Nephron (organoid): Measurements from ENCODE around the gene SMCHD1.

Experiments used
- H3K27ac Mint-ChIP-seq, 3 experiments: 2 replicates each; pipeline ENCODE4 v1.8.0; 2020; ENCODE audit warnings: mixed read lengths in 3 of 3, mild to moderate bottlenecking in 2 of 3, moderate library complexity in 1 of 3
- H3K27me3 Mint-ChIP-seq: 2 replicates; pipeline ENCODE4 v1.8.0; 2021; ENCODE audit warnings: low read depth, mild to moderate bottlenecking, moderate library complexity, mixed read lengths
- H3K36me3 Mint-ChIP-seq: 2 replicates; pipeline ENCODE4 v1.8.0; 2020; ENCODE audit warnings: low read depth, mixed read lengths
- H3K4me1 Mint-ChIP-seq: 2 replicates; pipeline ENCODE4 v1.8.0; 2020; ENCODE audit warnings: mixed read lengths
- H3K4me3 Mint-ChIP-seq, 3 experiments: 2 replicates each; pipeline ENCODE4 v1.8.0; 2020; ENCODE audit warnings: mild to moderate bottlenecking in 3 of 3, mixed read lengths in 3 of 3, moderate library complexity in 2 of 3
- H3K9me3 Mint-ChIP-seq: 2 replicates; pipeline ENCODE4 v1.8.0; 2020; ENCODE audit warnings: mixed read lengths
- TF ChIP-seq, protein P1 (sequence below), 3 experiments: fragments of 200-600 bp; sonication (generic); IDR thresholded peaks; one replicate each; pipeline ENCODE4 v1.5.0; 2021; ENCODE audit warnings: antibody characterized with exemption in 3 of 3; ENCODE audit not compliant: unreplicated experiment in 3 of 3

SMCHD1 gene

DNA sequence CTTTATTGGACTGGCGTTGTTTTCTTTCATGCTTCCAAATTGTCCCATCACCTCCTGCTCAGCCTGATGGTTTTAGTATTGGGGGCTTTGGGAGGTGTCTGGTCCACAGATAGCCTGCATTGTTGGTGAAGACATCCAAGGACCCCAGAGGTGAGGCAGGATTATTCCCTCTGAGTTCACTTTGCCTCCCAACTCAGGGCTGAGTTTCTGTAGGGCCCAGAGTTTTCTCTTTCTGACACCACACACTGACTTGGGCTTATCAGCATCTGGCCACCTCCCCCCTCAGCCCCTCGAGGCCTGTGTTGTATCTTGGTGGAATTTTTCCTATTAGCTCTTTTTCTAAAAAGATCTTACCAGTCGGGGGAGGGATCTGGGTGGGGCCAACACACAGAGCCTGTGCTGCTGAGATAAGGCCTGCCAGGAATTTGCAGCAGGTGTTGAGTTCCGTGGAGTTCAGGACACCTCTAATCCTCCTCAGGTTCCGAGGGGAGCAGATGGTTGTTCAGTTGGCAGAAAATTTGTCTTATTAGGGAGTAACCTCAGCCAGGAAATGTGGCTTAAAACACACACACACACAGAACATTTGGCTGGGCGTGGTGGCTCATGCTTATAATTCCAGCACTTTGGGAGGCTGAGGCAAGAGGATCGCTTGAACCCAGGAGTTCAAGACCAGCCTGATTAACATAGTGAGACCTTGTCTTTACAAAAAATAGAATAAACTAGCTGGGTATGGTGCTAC, 198.6 kb downstream of the SMCHD1 start:
- H3K4me3 Mint-ChIP-seq: peak overlapping the region in 2 of 3 experiments; percentile 26 to 49
- no peaks in the 10 kb centered on the region for H3K9me3 Mint-ChIP-seq
- TF ChIP-seq, protein P1, sequence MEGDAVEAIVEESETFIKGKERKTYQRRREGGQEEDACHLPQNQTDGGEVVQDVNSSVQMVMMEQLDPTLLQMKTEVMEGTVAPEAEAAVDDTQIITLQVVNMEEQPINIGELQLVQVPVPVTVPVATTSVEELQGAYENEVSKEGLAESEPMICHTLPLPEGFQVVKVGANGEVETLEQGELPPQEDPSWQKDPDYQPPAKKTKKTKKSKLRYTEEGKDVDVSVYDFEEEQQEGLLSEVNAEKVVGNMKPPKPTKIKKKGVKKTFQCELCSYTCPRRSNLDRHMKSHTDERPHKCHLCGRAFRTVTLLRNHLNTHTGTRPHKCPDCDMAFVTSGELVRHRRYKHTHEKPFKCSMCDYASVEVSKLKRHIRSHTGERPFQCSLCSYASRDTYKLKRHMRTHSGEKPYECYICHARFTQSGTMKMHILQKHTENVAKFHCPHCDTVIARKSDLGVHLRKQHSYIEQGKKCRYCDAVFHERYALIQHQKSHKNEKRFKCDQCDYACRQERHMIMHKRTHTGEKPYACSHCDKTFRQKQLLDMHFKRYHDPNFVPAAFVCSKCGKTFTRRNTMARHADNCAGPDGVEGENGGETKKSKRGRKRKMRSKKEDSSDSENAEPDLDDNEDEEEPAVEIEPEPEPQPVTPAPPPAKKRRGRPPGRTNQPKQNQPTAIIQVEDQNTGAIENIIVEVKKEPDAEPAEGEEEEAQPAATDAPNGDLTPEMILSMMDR (IDR thresholded peaks at IDR 0.05; ENCODE audit: unreplicated experiment in 3 of 3): no peak
- H3K4me1 Mint-ChIP-seq: peaks cover 55% of the 10 kb centered on the region
- peak overlapping the region; percentile 37 to 92 (median 85) for H3K27ac Mint-ChIP-seq
- peaks cover 20% of the 10 kb centered on the region for H3K27me3 Mint-ChIP-seq
- H3K36me3 Mint-ChIP-seq: peaks cover under 1% of the 10 kb centered on the region
